K562 (cell line): ENCODE measurements around the gene RNF31. TPM values are rescaled to one million over a fixed set of nuclear protein-coding genes. Genes with fewer than 3 reads are reported as not detected.

Experiments used
- ATAC-seq: fragments of 200-7000 bp; cut with Tn5 transposase; 3 replicates; pipeline ENCODE4 v1.9.1; 2020; ENCODE audit warnings: moderate library complexity
- BruUV-seq: library from RNA; stranded (reverse); fragments of 400-500 nt; replicated peaks from 2 replicates; lab custom pipeline; 2021; lab: Mats Ljungman, UMichigan
- CTCF ChIA-PET: fragments of 300-600 bp; formaldehyde crosslinking; extraction: SDS; loops from one replicate; lab custom pipeline; 2021; ENCODE audit warnings: low intra/inter-chr PET ratio; lab: Yijun Ruan, JAX
- POLR2A ChIA-PET: fragments of 300-600, 350-650 bp; sonication (Branson Sonifier 250); formaldehyde crosslinking; extraction: SDS; loops from one replicate; lab custom pipeline; 2021; ENCODE audit warnings: antibody characterized with exemption, inconsistent platforms; lab: Yijun Ruan, JAX
- DNase-seq, 4 experiments: peaks; one replicate each; pipeline versions ENCODE4 v3.0.0 to v3.0.0-alpha.2; 2011 to 2018; ENCODE audit warnings: low spot score in 3 of 4, mixed read lengths in 3 of 4; ENCODE audit errors: extremely low read depth in 1 of 4
- FAIRE-seq: peaks from 2 replicates; lab custom pipeline; 2011; peaks lifted over from hg19 to GRCh38; lab: Jason Lieb, UNC
- H2AFZ ChIP-seq: 2 replicates; pipeline ENCODE4 v1.6.0; 2011; ENCODE audit warnings: low read depth, low read length, control low read depth, inconsistent platforms
- H3K27ac ChIP-seq: fragments of 200-600 bp; 3 replicates; pipeline ENCODE4 v1.8.0; 2011; ENCODE audit warnings: low read depth, mild to moderate bottlenecking, control low read depth, inconsistent platforms, low read length, moderate library complexity, mixed read lengths; ENCODE audit errors: extremely low read depth
- H3K27me3 ChIP-seq, 2 experiments: fragments of 300-600 bp in 1 of 2; 2 replicates in 1 of 2; 3 replicates in 1 of 2; pipeline versions ENCODE4 v1.6.0 to v1.8.0; 2011; ENCODE audit warnings: inconsistent platforms in 2 of 2, low read length in 2 of 2, mild to moderate bottlenecking in 1 of 2, mixed read lengths in 1 of 2, moderate library complexity in 1 of 2; ENCODE audit not compliant: control insufficient read depth in 2 of 2, insufficient read depth in 2 of 2
- H3K36me3 ChIP-seq: fragments of 300-600 bp; 3 replicates; pipeline ENCODE4 v1.8.0; 2011; ENCODE audit warnings: mild to moderate bottlenecking, low read length, inconsistent platforms; ENCODE audit not compliant: control insufficient read depth, insufficient read depth
- H3K4me1 ChIP-seq, 2 experiments: fragments of 200-600 bp in 1 of 2; replicated peaks in 1 of 2; 2 replicates in 1 of 2; 3 replicates in 1 of 2; pipeline versions ENCODE4 v1.5.1 to v1.8.0; 2011; ENCODE audit warnings: inconsistent platforms in 2 of 2, low read length in 2 of 2, mild to moderate bottlenecking in 1 of 2, mixed read lengths in 1 of 2, moderate library complexity in 1 of 2; ENCODE audit not compliant: control insufficient read depth in 2 of 2, insufficient read depth in 2 of 2
- H3K4me2 ChIP-seq: 2 replicates; pipeline ENCODE4 v1.6.1; 2011; ENCODE audit warnings: low read length, control low read depth, inconsistent platforms, mixed read lengths; ENCODE audit not compliant: insufficient read depth
- H3K4me3 ChIP-seq: fragments of 200-600 bp; sonication (generic), shearing (Covaris generic); 2 replicates; pipeline ENCODE4 v1.5.1; 2016; ENCODE audit warnings: control low read depth, inconsistent platforms
- H3K79me2 ChIP-seq: fragments of 200-600 bp; 3 replicates; pipeline ENCODE4 v1.8.0; 2011; ENCODE audit warnings: low read length, inconsistent platforms; ENCODE audit not compliant: control insufficient read depth, insufficient read depth
- H3K9ac ChIP-seq, 2 experiments: 2 replicates each; pipeline versions ENCODE4 v1.6.0 to v1.6.1; 2011; ENCODE audit warnings: low read depth in 2 of 2, low read length in 2 of 2, control low read depth in 1 of 2, inconsistent platforms in 1 of 2, mild to moderate bottlenecking in 1 of 2, mixed read lengths in 1 of 2; ENCODE audit not compliant: insufficient read depth in 1 of 2
- H3K9me1 ChIP-seq: one replicate; pipeline ENCODE4 v1.6.0; 2011; ENCODE audit warnings: inconsistent platforms, mild to moderate bottlenecking, low read length, moderate library complexity; ENCODE audit not compliant: control insufficient read depth, insufficient read depth
- H3K9me3 ChIP-seq: replicated peaks from 2 replicates; pipeline ENCODE4 v1.5.1; 2011; ENCODE audit warnings: low read depth, low read length, inconsistent platforms; ENCODE audit not compliant: control insufficient read depth, insufficient read depth
- H4K20me1 ChIP-seq: replicated peaks from 2 replicates; pipeline ENCODE4 v1.6.1; 2011; ENCODE audit warnings: low read length, inconsistent platforms, mixed read lengths; ENCODE audit not compliant: control insufficient read depth, insufficient read depth
- CSDE1 ChIP-seq, 2 experiments: fragments of 450-650 bp; IDR thresholded peaks; 2 replicates each; pipeline ENCODE4 v1.6.1; 2016; ENCODE audit warnings: mild to moderate bottlenecking in 1 of 2
- EP400 ChIP-seq: fragments of 450-650 bp; IDR thresholded peaks from 2 replicates; pipeline ENCODE4 v1.6.1; 2017; ENCODE audit warnings: antibody characterized with exemption, mild to moderate bottlenecking, moderate library complexity
- HMG20B ChIP-seq: fragments of 250-450 bp; sonication (Bioruptor Pico); IDR thresholded peaks from 2 replicates; pipeline ENCODE4 v1.5.0; 2021; ENCODE audit warnings: mild to moderate bottlenecking
- KAT8 ChIP-seq: fragments of 450-650 bp; IDR thresholded peaks from 2 replicates; pipeline ENCODE4 v1.6.1; 2016; ENCODE audit warnings: low read depth, mild to moderate bottlenecking
- L3MBTL2 ChIP-seq: fragments of 450-650 bp; IDR thresholded peaks from 2 replicates; pipeline ENCODE4 v1.6.1; 2016; ENCODE audit warnings: mild to moderate bottlenecking, moderate library complexity
- MEF2D ChIP-seq: conservative IDR thresholded peaks from 2 replicates; pipeline ENCODE4 v1.6.1; 2016; ENCODE audit warnings: low read depth, missing genetic modification characterization, missing compliant biosample characterization
- MTF1 ChIP-seq: fragments of 250-450 bp; sonication (Bioruptor Pico); IDR thresholded peaks from 2 replicates; pipeline ENCODE4 v1.9.0; 2021; ENCODE audit warnings: moderate library complexity, mild to moderate bottlenecking, inconsistent platforms, borderline replicate concordance
- RBM34 ChIP-seq: fragments of 200-400 bp; formaldehyde crosslinking; IDR thresholded peaks from 2 replicates; pipeline ENCODE4 v1.6.1; 2018; ENCODE audit warnings: low read length, borderline replicate concordance; ENCODE audit not compliant: insufficient read depth
- SAFB ChIP-seq: fragments of 200-400 bp; formaldehyde crosslinking; IDR thresholded peaks from 2 replicates; pipeline ENCODE4 v1.6.1; 2017; ENCODE audit warnings: low read depth, low read length, borderline replicate concordance
- SMAD1 ChIP-seq: fragments of 150-350 bp; IDR thresholded peaks from 2 replicates; pipeline ENCODE4 v1.6.1; 2014; ENCODE audit warnings: low read length, low read depth; ENCODE audit not compliant: partially characterized antibody
- YBX1 ChIP-seq: fragments of 450-650 bp; IDR thresholded peaks from 2 replicates; pipeline ENCODE4 v1.7.1; 2016; ENCODE audit warnings: mild to moderate bottlenecking
- ZBTB7A ChIP-seq: IDR thresholded peaks from 2 replicates; pipeline ENCODE4 v1.6.1; 2011; ENCODE audit warnings: low read depth, mild to moderate bottlenecking, low read length, moderate library complexity, borderline replicate concordance; ENCODE audit not compliant: control insufficient read depth
- ZFP1 ChIP-seq: fragments of 450-650 bp; formaldehyde crosslinking; IDR thresholded peaks from 2 replicates; pipeline ENCODE4 v1.4.0; 2020; ENCODE audit warnings: mild to moderate bottlenecking, mixed read lengths
- ZNF24 ChIP-seq: fragments of 450-650 bp; IDR thresholded peaks from 2 replicates; pipeline ENCODE4 v1.6.1; 2016
- ZNF274 ChIP-seq: IDR thresholded peaks from 2 replicates; pipeline ENCODE4 v1.6.1; 2011; ENCODE audit warnings: low read depth, mild to moderate bottlenecking, low read length, moderate library complexity, borderline replicate concordance
- ZNF324 ChIP-seq: fragments of 250-450 bp; sonication (Bioruptor Pico); IDR thresholded peaks from 2 replicates; pipeline ENCODE4 v1.4.0; 2020; ENCODE audit warnings: mild to moderate bottlenecking
- WGBS: fragments of 100-300 bp; shearing (Covaris generic); methylation state at CpG from one replicate; pipeline ENCODE4 v1.1.6; 2016; ENCODE audit warnings: low coverage, mixed read lengths; ENCODE audit not compliant: insufficient coverage; ENCODE audit errors: missing lambda C conversion rate; 5-methylcytosine and 5-hydroxymethylcytosine counted together
- in situ Hi-C: fragments of 300-500 bp; cut with MboI; formaldehyde crosslinking; loops from 4 replicates; pipeline ENCODE4 v1.15.0; 2018; ENCODE audit warnings: inconsistent platforms, mixed read lengths
- intact Hi-C: fragments of 100-400 bp; cut with micrococcal nuclease; formaldehyde crosslinking; loops from 2 replicates; pipeline ENCODE4 v1.14.2; 2022
- polyA plus RNA-seq, 8 experiments: library from polyadenylated mRNA; depleted of rRNA in 4 of 8; stranded (reverse) in 5 of 8; unstranded in 3 of 8; fragments of >200 nt; fragmentation: Nextera tagmentation in 2 of 8; fragmentation: Illumina TruSeq in 1 of 8; extraction: Ambion mirVana in 2 of 8; extraction: Trizol in 1 of 8; gene quantifications; 2 replicates each; pipeline versions ENCODE4 v1.2.1 to v1.2.3, GENCODE V29; 2011 to 2014; ENCODE audit warnings: inconsistent platforms in 1 of 8, missing spikeins in 1 of 8
- total RNA-seq, 7 experiments: library from RNA; depleted of rRNA in 6 of 7; stranded (reverse); fragments of >200 nt in 6 of 7; fragmentation: Illumina TruSeq in 2 of 7; extraction: Trizol in 2 of 7; gene quantifications; 2 replicates each; pipeline versions ENCODE4 v1.2.1 to v1.2.3, GENCODE V29; 2011 to 2021; ENCODE audit warnings: low replicate concordance in 1 of 7
- TF ChIP-seq, protein P1 (sequence below): fragments of 250-450 bp; sonication (Bioruptor Pico); IDR thresholded peaks from 2 replicates; pipeline ENCODE4 v1.8.0; 2021; ENCODE audit warnings: mild to moderate bottlenecking, moderate library complexity

Gene RNF31
- total and polyA plus RNA-seq, 9 of the 15 experiments (the other 6 are each of a cell fraction or from before 2014, with no cell fraction given) = 3.1 to 47.6 (median 19.1) TPM

DNA sequence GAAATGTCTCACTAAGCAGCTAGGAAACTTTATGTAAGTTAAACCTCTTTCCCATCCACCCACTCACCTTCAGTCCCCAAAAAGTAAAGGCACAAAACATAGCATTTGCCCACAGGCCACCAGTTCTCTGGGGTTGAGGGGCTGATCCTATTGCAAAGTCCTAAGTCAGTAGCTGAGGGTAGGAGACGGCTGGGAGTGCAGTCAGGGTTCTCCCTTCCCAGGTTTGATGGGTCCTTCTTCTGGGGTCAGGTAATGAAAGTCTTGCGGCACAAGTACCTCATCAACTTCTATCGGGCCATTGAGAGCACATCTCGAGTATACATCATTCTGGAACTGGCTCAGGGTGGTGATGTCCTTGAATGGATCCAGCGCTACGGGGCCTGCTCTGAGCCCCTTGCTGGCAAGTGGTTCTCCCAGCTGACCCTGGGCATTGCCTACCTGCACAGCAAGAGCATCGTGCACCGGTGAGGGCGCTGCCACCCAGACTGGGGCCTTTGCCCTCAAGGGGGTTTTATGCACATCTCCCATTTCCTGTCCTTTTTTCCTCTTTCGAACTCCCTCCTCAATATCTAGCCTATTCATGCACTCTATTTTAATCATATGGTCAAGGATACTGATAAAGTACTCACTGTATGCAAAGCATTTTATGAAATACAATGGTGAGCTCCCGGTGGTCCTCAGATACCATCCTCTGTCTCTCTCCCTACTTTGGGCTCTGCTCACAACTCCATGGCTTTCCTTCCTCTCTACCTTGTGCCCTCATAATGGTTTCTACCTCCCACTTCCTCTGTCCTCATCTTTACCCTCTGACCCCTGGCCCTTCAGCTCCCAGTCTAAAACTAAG lies 59.2 kb downstream of the RNF31 start:
- intact Hi-C loops = no loop called here
- POLR2A ChIA-PET = interaction anchor here (0.8 to 4.0 kb wide), 4 partner anchors 11 to 101 kb away, joined by 3 to 19 read pairs (median 4); partner anchors contain the start of genes CIDEB and TM9SF1
- in situ Hi-C loops = no loop called here
- FAIRE-seq = no peak
- 98% methylated on average over 10 of the region's 11 CpGs for WGBS
- Histone ChIP-seq H4K20me1 (no peaks in the 10 kb centered on the region; the same call in 1 of the 2 replicates), H3K4me1 (peaks cover 8 to 13% of the 10 kb centered on the region in 2 experiments; a peak in 4 of 5 replicates), H3K9me3 (no peaks in the 10 kb centered on the region), H3K9me1 (no peaks in the 10 kb centered on the region), H3K27me3 (no peaks in the 10 kb centered on the region), H3K9ac (no peak overlapping the region), H3K36me3 (peaks cover 62% of the 10 kb centered on the region; the same call in 2 of the 3 replicates), H3K27ac (no peak overlapping the region), H3K4me3 (no peak overlapping the region), H3K79me2 (0 out of 3 replicates have a peak, but pooled peaks cover 3% of the 10 kb centered on the region), H3K4me2 (no peak overlapping the region), H2AFZ (no peak overlapping the region)
- no peak for DNase-seq
- no peak for ATAC-seq
- TF ChIP-seq ZNF324 (CRISPR knock-in tag) (no peak), YBX1 (no peak), KAT8 (no peak), HMG20B (CRISPR knock-in tag) (no peak), L3MBTL2 (no peak), CSDE1 (IDR thresholded peaks at IDR 0.05) (no peak), SAFB (no peak), EP400 (no peak), MEF2D (no peak), ZFP1 (CRISPR knock-in tag) (no peak), ZNF274 (no peak), ZNF24 (no peak), SMAD1 (no peak), ZBTB7A (no peak), RBM34 (no peak), MTF1 (CRISPR knock-in tag) (no peak)
- TF ChIP-seq, protein P1, sequence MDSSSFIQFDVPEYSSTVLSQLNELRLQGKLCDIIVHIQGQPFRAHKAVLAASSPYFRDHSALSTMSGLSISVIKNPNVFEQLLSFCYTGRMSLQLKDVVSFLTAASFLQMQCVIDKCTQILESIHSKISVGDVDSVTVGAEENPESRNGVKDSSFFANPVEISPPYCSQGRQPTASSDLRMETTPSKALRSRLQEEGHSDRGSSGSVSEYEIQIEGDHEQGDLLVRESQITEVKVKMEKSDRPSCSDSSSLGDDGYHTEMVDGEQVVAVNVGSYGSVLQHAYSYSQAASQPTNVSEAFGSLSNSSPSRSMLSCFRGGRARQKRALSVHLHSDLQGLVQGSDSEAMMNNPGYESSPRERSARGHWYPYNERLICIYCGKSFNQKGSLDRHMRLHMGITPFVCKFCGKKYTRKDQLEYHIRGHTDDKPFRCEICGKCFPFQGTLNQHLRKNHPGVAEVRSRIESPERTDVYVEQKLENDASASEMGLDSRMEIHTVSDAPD (CRISPR knock-in tag) = no peak
- BruUV-seq = no TSS peak
- CTCF ChIA-PET = no interaction called here
